Panc1 (cell line): ENCODE measurements around the gene C19orf81. TPM values are rescaled to one million over a fixed set of nuclear protein-coding genes. Genes with fewer than 3 reads are reported as not detected.

Experiments
- ATAC-seq: fragments of 200-7000 bp; cut with Tn5 transposase; 2 replicates; pipeline ENCODE4 v1.9.1; 2020; ENCODE audit warnings: mild to moderate bottlenecking, moderate library complexity
- BruUV-seq: library from RNA; stranded (reverse); fragments of 400-500 nt; replicated peaks from 2 replicates; lab custom pipeline; 2021; lab: Mats Ljungman, UMichigan
- CTCF ChIA-PET: fragments of 300-600 bp; sonication (Branson Sonifier 250); formaldehyde crosslinking; loops from one replicate; lab custom pipeline; 2022; ENCODE audit warnings: antibody characterized with exemption; lab: Charles Lee
- POLR2A ChIA-PET: fragments of 300-600 bp; sonication (Branson Sonifier 250); formaldehyde crosslinking; loops from one replicate; lab custom pipeline; 2022; ENCODE audit warnings: antibody characterized with exemption; lab: Charles Lee
- DNase-seq: peaks from one replicate; pipeline ENCODE4 v3.0.0-alpha.2; 2010; ENCODE audit warnings: low read depth, low spot score
- H3K27ac ChIP-seq: 2 replicates; pipeline ENCODE4 v1.5.1; 2011; ENCODE audit warnings: mild to moderate bottlenecking, low read length, inconsistent platforms
- H3K27me3 ChIP-seq: fragments of 200-500 bp; sonication (Bioruptor generic); 2 replicates; pipeline ENCODE4 v1.6.0; 2014; ENCODE audit warnings: low read length, inconsistent platforms; ENCODE audit not compliant: control insufficient read depth, insufficient read depth
- H3K36me3 ChIP-seq: fragments of 200-500 bp; sonication (Bioruptor generic); 2 replicates; pipeline ENCODE4 v1.5.1; 2014; ENCODE audit warnings: inconsistent platforms, mild to moderate bottlenecking, low read length, moderate library complexity; ENCODE audit not compliant: control insufficient read depth, insufficient read depth
- H3K4me1 ChIP-seq: 2 replicates; pipeline ENCODE4 v1.5.1; 2011; ENCODE audit warnings: inconsistent platforms, mild to moderate bottlenecking, low read length, moderate library complexity; ENCODE audit not compliant: control insufficient read depth, insufficient read depth
- H3K4me3 ChIP-seq, 2 experiments: 2 replicates each; pipeline ENCODE4 v1.5.1; 2011 to 2012; ENCODE audit warnings: low read depth in 2 of 2, low read length in 2 of 2, mild to moderate bottlenecking in 2 of 2, inconsistent platforms in 1 of 2, moderate library complexity in 1 of 2
- H3K9me3 ChIP-seq: fragments of 200-500 bp; sonication (Bioruptor generic); 2 replicates; pipeline ENCODE4 v1.5.1; 2014; ENCODE audit warnings: low read depth, mild to moderate bottlenecking, inconsistent platforms, low read length, moderate library complexity; ENCODE audit not compliant: control insufficient read depth, insufficient read depth
- POLR2AphosphoS5 ChIP-seq: IDR thresholded peaks from 2 replicates; pipeline ENCODE4 v1.6.1; 2012; ENCODE audit warnings: mild to moderate bottlenecking, low read depth, low read length, moderate library complexity
- SIN3A ChIP-seq: IDR thresholded peaks from 2 replicates; pipeline ENCODE4 v1.6.1; 2012; ENCODE audit warnings: low read depth, mild to moderate bottlenecking, low read length, moderate library complexity, borderline replicate concordance; ENCODE audit not compliant: insufficient read depth
- TCF7L2 ChIP-seq: IDR thresholded peaks from 2 replicates; pipeline ENCODE4 v1.6.1; 2011; ENCODE audit warnings: mild to moderate bottlenecking, low read depth, low read length, inconsistent platforms
- in situ Hi-C: cut with HindIII; loops from 2 replicates; pipeline ENCODE4 v1.10.0; 2016; ENCODE audit warnings: low sequenced_read_pairs, low pct_unique_long_range_greater_than_20kb
- intact Hi-C: fragments of 100-400 bp; cut with micrococcal nuclease; formaldehyde crosslinking; loops from one replicate; pipeline ENCODE4 v1.10.0; 2022; ENCODE audit not compliant: unreplicated experiment
- total RNA-seq: library from RNA; stranded (reverse); gene quantifications from one replicate; pipeline ENCODE4 v1.2.1, GENCODE V29; 2021; ENCODE audit not compliant: unreplicated experiment
- TF ChIP-seq, protein P1 (sequence below), 2 experiments: IDR thresholded peaks; 2 replicates each; pipeline ENCODE4 v1.6.1; 2011 to 2012; ENCODE audit warnings: low read depth in 2 of 2, control low read depth in 1 of 2, low read length in 1 of 2, mild to moderate bottlenecking in 1 of 2, moderate library complexity in 1 of 2; ENCODE audit not compliant: insufficient read depth in 1 of 2
- TF ChIP-seq, protein P2 (sequence below): fragments of 450-650 bp; IDR thresholded peaks from 2 replicates; pipeline ENCODE4 v1.5.1; 2017; ENCODE audit warnings: mild to moderate bottlenecking

Gene C19orf81
- total RNA-seq, 1 experiment from 2014 or later = 0.98 TPM

DNA sequence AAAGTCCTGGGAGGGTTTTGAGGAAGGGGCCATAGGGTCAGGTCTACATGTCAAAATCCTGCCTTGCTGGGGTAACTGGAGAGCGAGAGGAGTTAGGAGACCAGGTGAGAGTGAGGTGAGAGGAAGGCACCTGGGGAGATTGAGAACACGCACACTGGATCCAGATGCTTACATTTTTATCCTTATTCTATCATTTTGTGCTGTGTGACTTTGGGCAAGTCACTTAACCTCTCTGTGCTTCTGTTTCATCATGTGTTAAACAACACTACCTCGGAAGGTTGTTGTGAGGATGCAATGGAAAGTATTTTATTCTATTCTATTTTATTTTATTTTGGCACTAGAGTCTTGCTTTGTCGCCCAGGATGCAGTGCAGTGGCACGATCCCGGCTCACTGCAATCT is 3.5 kb downstream of the C19orf81 start:
- BruUV-seq = no TSS peak
- H3K27me3 ChIP-seq = no peaks in the 10 kb centered on the region
- DNase-seq (no peak), ATAC-seq (no peak)
- intact Hi-C loops = no loop called here
- H3K36me3 ChIP-seq = peaks cover 3% of the 10 kb centered on the region; the same call in 1 of the 2 replicates
- ChIA-PET CTCF (no interaction called here), POLR2A (no interaction called here)
- no peaks in the 10 kb centered on the region for H3K9me3 ChIP-seq
- no peak overlapping the region for H3K4me3 ChIP-seq
- no peaks in the 10 kb centered on the region for H3K4me1 ChIP-seq
- no peak for TF ChIP-seq TCF7L2
- TF ChIP-seq SIN3A = no peak
- TF ChIP-seq, protein P1, sequence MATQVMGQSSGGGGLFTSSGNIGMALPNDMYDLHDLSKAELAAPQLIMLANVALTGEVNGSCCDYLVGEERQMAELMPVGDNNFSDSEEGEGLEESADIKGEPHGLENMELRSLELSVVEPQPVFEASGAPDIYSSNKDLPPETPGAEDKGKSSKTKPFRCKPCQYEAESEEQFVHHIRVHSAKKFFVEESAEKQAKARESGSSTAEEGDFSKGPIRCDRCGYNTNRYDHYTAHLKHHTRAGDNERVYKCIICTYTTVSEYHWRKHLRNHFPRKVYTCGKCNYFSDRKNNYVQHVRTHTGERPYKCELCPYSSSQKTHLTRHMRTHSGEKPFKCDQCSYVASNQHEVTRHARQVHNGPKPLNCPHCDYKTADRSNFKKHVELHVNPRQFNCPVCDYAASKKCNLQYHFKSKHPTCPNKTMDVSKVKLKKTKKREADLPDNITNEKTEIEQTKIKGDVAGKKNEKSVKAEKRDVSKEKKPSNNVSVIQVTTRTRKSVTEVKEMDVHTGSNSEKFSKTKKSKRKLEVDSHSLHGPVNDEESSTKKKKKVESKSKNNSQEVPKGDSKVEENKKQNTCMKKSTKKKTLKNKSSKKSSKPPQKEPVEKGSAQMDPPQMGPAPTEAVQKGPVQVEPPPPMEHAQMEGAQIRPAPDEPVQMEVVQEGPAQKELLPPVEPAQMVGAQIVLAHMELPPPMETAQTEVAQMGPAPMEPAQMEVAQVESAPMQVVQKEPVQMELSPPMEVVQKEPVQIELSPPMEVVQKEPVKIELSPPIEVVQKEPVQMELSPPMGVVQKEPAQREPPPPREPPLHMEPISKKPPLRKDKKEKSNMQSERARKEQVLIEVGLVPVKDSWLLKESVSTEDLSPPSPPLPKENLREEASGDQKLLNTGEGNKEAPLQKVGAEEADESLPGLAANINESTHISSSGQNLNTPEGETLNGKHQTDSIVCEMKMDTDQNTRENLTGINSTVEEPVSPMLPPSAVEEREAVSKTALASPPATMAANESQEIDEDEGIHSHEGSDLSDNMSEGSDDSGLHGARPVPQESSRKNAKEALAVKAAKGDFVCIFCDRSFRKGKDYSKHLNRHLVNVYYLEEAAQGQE (IDR thresholded peaks at IDR 0.05; ENCODE audit: insufficient read depth in 1 of 2, low read depth in 2 of 2, low read length in 1 of 2) = no peak
- TF ChIP-seq, protein P2, sequence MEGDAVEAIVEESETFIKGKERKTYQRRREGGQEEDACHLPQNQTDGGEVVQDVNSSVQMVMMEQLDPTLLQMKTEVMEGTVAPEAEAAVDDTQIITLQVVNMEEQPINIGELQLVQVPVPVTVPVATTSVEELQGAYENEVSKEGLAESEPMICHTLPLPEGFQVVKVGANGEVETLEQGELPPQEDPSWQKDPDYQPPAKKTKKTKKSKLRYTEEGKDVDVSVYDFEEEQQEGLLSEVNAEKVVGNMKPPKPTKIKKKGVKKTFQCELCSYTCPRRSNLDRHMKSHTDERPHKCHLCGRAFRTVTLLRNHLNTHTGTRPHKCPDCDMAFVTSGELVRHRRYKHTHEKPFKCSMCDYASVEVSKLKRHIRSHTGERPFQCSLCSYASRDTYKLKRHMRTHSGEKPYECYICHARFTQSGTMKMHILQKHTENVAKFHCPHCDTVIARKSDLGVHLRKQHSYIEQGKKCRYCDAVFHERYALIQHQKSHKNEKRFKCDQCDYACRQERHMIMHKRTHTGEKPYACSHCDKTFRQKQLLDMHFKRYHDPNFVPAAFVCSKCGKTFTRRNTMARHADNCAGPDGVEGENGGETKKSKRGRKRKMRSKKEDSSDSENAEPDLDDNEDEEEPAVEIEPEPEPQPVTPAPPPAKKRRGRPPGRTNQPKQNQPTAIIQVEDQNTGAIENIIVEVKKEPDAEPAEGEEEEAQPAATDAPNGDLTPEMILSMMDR = no peak
- no peak for TF ChIP-seq POLR2AphosphoS5
- no peak overlapping the region for H3K27ac ChIP-seq
- in situ Hi-C loops = no loop called here

DNA sequence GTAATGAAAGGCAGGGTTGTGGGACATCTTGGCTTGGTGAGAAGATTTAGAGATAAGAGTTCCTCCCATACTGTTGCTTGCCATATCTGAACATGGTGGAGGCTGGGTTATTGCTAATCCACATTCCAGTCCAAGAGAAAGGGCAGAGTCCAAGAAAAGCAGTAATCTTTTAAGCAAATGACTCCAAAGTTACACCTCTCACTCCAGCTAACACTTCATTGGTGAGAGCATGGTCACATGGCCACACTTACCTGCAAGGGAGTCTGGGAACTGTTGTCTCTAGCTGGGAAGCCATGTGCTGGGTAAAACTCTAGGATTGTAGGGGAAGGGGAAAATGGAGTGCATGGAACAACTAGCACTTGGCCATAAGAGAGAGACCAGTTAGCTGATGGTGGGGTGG is 5.6 kb downstream of the C19orf81 start:
- Histone ChIP-seq H3K4me1 (no peaks in the 10 kb centered on the region), H3K9me3 (no peaks in the 10 kb centered on the region), H3K4me3 (no peak overlapping the region), H3K27ac (no peak overlapping the region), H3K36me3 (peaks cover 6% of the 10 kb centered on the region; the same call in 1 of the 2 replicates), H3K27me3 (no peaks in the 10 kb centered on the region)
- BruUV-seq = no TSS peak
- ATAC-seq = no peak
- CTCF ChIA-PET = no interaction called here
- POLR2A ChIA-PET = no interaction called here
- TF ChIP-seq POLR2AphosphoS5 = no peak
- TF ChIP-seq, protein P1 (IDR thresholded peaks at IDR 0.05; ENCODE audit: insufficient read depth in 1 of 2, low read depth in 2 of 2, low read length in 1 of 2) = no peak
- TF ChIP-seq, protein P2 = no peak
- no peak for TF ChIP-seq SIN3A
- TF ChIP-seq TCF7L2 = no peak
- in situ Hi-C loops (no loop called here), intact Hi-C loops (no loop called here)
- no peak for DNase-seq
